ENCODE data around the gene SKAP1. TPM values are rescaled to one million over a fixed set of nuclear protein-coding genes. Genes with fewer than 3 reads are reported as not detected.

Gene SKAP1
- total RNA-seq, 4 donors from 2014 or later, result 1.2 to 6.4 (median 4.9) TPM; not detected in 1

DNA sequence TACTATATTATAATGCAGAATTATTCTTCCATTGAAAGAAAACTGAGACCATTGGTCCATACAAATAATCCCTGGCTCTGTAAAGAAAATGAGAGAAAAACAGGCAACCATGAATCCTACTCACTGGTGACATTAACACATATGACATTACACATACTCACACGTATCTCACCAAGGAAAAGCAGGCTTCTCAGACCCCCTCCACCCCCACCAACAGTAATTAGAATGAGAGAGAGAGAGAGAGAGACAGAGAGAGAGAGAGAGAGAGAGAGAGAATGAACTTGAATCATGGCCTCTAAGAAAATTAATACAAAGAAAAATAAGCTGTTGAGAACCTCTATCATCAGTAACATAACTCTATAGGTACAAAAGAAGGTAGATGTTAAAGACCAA is 190.4 kb downstream of the SKAP1 start:
- TF ChIP-seq POLR2A (IDR thresholded peaks at IDR 0.05) (no peak), POLR2AphosphoS5 (IDR thresholded peaks at IDR 0.05) (no peak), CTCF (IDR thresholded peaks at IDR 0.05) (no peak), EP300 (IDR thresholded peaks at IDR 0.05; ENCODE audit: low read depth) (no peak)
- no peaks in the 10 kb centered on the region for H3K9me3 ChIP-seq
- H3K27ac ChIP-seq, result no peak overlapping the region
- no peaks in the 10 kb centered on the region for H3K36me3 ChIP-seq
- DNase-seq, result no peak
- WGBS, 2 donors (ENCODE audit: low coverage in 1 of 2), result 40 to 86% methylated on average over 1 of the region's 1 CpG
- H3K27me3 ChIP-seq, result no peaks in the 10 kb centered on the region
- intact Hi-C loops (cut with DNase I; ENCODE audit: low total_unique reads), result no loop called here
- H3K4me1 ChIP-seq, result peaks cover 5 to 37% (median 13%) of the 10 kb centered on the region in 4 donors
- H3K4me3 ChIP-seq, result no peak overlapping the region
- in situ Hi-C loops (cut with MboI; ENCODE audit: low pct_ligation_motif_present in 1 of 4, low pct_unique_long_range_greater_than_20kb in 1 of 4, low sequenced_read_pairs in 3 of 4), result no loop called here

- H3K27ac ChIP-seq, result no peak overlapping the region
- no peaks in the 10 kb centered on the region for H3K9me3 ChIP-seq
- TF ChIP-seq POLR2A (IDR thresholded peaks at IDR 0.05), result no peak
- no peak for TF ChIP-seq CTCF (IDR thresholded peaks at IDR 0.05)
- no peak for TF ChIP-seq POLR2AphosphoS5 (IDR thresholded peaks at IDR 0.05)
- TF ChIP-seq EP300 (IDR thresholded peaks at IDR 0.05; ENCODE audit: low read depth), result no peak
- WGBS, 2 donors (ENCODE audit: low coverage in 1 of 2), result 84 to 88% methylated on average over 4 of the region's 4 CpGs
- H3K4me3 ChIP-seq, result no peak overlapping the region
- peaks cover 5 to 32% (median 9%) of the 10 kb centered on the region in 4 donors for H3K4me1 ChIP-seq
- in situ Hi-C loops (cut with MboI; ENCODE audit: low pct_ligation_motif_present in 1 of 4, low pct_unique_long_range_greater_than_20kb in 1 of 4, low sequenced_read_pairs in 3 of 4), result no loop called here
- no peaks in the 10 kb centered on the region for H3K36me3 ChIP-seq
- H3K27me3 ChIP-seq, result no peaks in the 10 kb centered on the region
- intact Hi-C loops (cut with DNase I; ENCODE audit: low total_unique reads), result no loop called here
- DNase-seq, result no peak
Measured at GRCh38 chr17:48238933-48239602, 190.9 kb downstream of the SKAP1 start.

DNA sequence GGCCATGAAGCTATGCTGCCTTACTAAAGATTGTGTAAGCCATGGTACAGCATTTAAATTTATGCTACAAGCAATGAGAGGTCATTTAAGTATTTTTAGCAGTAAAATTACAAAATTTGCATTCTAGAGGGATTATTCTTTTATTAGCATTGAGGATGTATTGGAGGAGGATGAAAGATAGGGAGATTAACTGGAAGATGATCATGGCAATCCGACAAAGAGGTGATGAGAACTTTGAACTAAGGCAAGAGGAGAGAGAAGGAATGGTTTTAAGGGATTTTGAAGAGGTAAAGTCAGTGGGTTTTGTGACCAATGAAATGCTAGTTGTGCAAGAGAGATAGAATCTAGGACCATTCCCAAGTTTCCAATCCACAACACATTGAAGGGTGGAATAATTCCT is 192.6 kb downstream of the SKAP1 start:
- in situ Hi-C loops (cut with MboI; ENCODE audit: low pct_ligation_motif_present in 1 of 4, low pct_unique_long_range_greater_than_20kb in 1 of 4, low sequenced_read_pairs in 3 of 4) (no loop called here), intact Hi-C loops (cut with DNase I; ENCODE audit: low total_unique reads) (no loop called here)

GRCh38 chr17:48236681-48237134 is 193.3 kb downstream of the SKAP1 start:
- intact Hi-C loops (cut with DNase I; ENCODE audit: low total_unique reads), result no loop called here
- no peak for DNase-seq

More for the DNA sequence above, 192.6 kb downstream of the SKAP1 start:
- 73 to 93% methylated on average over 1 of the region's 1 CpG for WGBS, 2 donors (ENCODE audit: low coverage in 1 of 2)
- Histone ChIP-seq H3K36me3 (no peaks in the 10 kb centered on the region), H3K27ac (no peak overlapping the region), H3K27me3 (peaks cover 5% of the 10 kb centered on the region), H3K4me1 (peaks cover 0 to 21% (median 7%) of the 10 kb centered on the region in 4 donors), H3K4me3 (no peak overlapping the region), H3K9me3 (no peaks in the 10 kb centered on the region)
- TF ChIP-seq POLR2AphosphoS5 (IDR thresholded peaks at IDR 0.05) (no peak), EP300 (IDR thresholded peaks at IDR 0.05; ENCODE audit: low read depth) (no peak), CTCF (IDR thresholded peaks at IDR 0.05) (no peak), POLR2A (IDR thresholded peaks at IDR 0.05) (no peak)
- no peak for DNase-seq

More at GRCh38 chr17:48236681-48237134, 193.3 kb downstream of the SKAP1 start:
- Histone ChIP-seq H3K36me3 (no peaks in the 10 kb centered on the region), H3K4me3 (no peak overlapping the region), H3K27ac (no peak overlapping the region), H3K9me3 (no peaks in the 10 kb centered on the region), H3K27me3 (peaks cover 5% of the 10 kb centered on the region), H3K4me1 (peaks cover 0 to 17% (median 7%) of the 10 kb centered on the region in 4 donors)
- in situ Hi-C loops (cut with MboI; ENCODE audit: low pct_ligation_motif_present in 1 of 4, low pct_unique_long_range_greater_than_20kb in 1 of 4, low sequenced_read_pairs in 3 of 4), result no loop called here
- no peak for TF ChIP-seq POLR2AphosphoS5 (IDR thresholded peaks at IDR 0.05)
- no peak for TF ChIP-seq POLR2A (IDR thresholded peaks at IDR 0.05)
- no peak for TF ChIP-seq CTCF (IDR thresholded peaks at IDR 0.05)
- no peak for TF ChIP-seq EP300 (IDR thresholded peaks at IDR 0.05; ENCODE audit: low read depth)
